Endothelial cell (in vitro differentiated cells): ENCODE results near the gene CENPU. TPM values are rescaled to one million over a fixed set of nuclear protein-coding genes. Genes with fewer than 3 reads are reported as not detected.

Experiments used
- DNase-seq: peaks from one replicate; pipeline ENCODE4 v3.0.0; 2021; ENCODE audit warnings: low spot score
- H3K27ac Mint-ChIP-seq: one replicate; pipeline ENCODE4 v1.8.0; 2021; ENCODE audit warnings: mixed read lengths, inconsistent platforms; ENCODE audit not compliant: unreplicated experiment
- H3K27me3 Mint-ChIP-seq: one replicate; pipeline ENCODE4 v1.8.0; 2021; ENCODE audit warnings: mild to moderate bottlenecking, moderate library complexity, mixed read lengths, inconsistent platforms; ENCODE audit not compliant: unreplicated experiment
- H3K36me3 Mint-ChIP-seq: one replicate; pipeline ENCODE4 v1.8.0; 2021; ENCODE audit warnings: mild to moderate bottlenecking, low read depth, mixed read lengths, inconsistent platforms; ENCODE audit not compliant: unreplicated experiment
- H3K4me1 Mint-ChIP-seq: one replicate; pipeline ENCODE4 v1.8.0; 2021; ENCODE audit warnings: mild to moderate bottlenecking, mixed read lengths, inconsistent platforms; ENCODE audit not compliant: unreplicated experiment
- H3K4me3 Mint-ChIP-seq: one replicate; pipeline ENCODE4 v1.8.0; 2021; ENCODE audit warnings: mild to moderate bottlenecking, mixed read lengths, inconsistent platforms; ENCODE audit not compliant: unreplicated experiment
- H3K9me3 Mint-ChIP-seq: one replicate; pipeline ENCODE4 v1.8.0; 2021; ENCODE audit warnings: mixed read lengths, inconsistent platforms; ENCODE audit not compliant: unreplicated experiment
- CTCF ChIP-seq: fragments of 200-600 bp; sonication (generic); IDR thresholded peaks from one replicate; pipeline ENCODE4 v1.5.0; 2021; ENCODE audit warnings: antibody characterized with exemption; ENCODE audit not compliant: unreplicated experiment
- total RNA-seq: library from RNA; stranded (reverse); fragmentation: NEBNext Ultra II Directional; extraction: Animal tissue kit (Norgen Biotek cat#: 25700); gene quantifications from one replicate; pipeline ENCODE4 v1.2.1, GENCODE V29; 2021; ENCODE audit not compliant: unreplicated experiment

CENPU gene
- total RNA-seq, 1 donor from 2014 or later = 13.7 TPM

GRCh38 chr4:184649026-184649970 is 84.6 kb downstream of the CENPU start, which contains the start of the genes CASP3 and PRIMPOL:
Gene CASP3 (minus strand): TSS chr4:184649447. CDS start chr4:184638453, 10,994 bp downstream.
Gene PRIMPOL (plus strand): TSS chr4:184649738. CDS start chr4:184657141, 7,403 bp downstream.
- TF ChIP-seq CTCF = no peak
- Mint-ChIP-seq H3K36me3 (peaks cover 4% of the 10 kb centered on the region), H3K27ac (peak within 1 kb of the TSS; percentile 89), H3K4me1 (peaks cover 40% of the 10 kb centered on the region), H3K4me3 (peak within 1 kb of the TSS; percentile 96), H3K27me3 (peaks cover 10% of the 10 kb centered on the region), H3K9me3 (no peaks in the 10 kb centered on the region)
- DNase-seq = peak; percentile 98

- H3K4me1 Mint-ChIP-seq = peaks cover 44% of the 10 kb centered on the region
These were observed 85.4 kb downstream of the CENPU start for GRCh38 chr4:184648313-184649025.

GRCh38 chr4:184648054-184648312 is 85.9 kb downstream of the CENPU start:
- peak overlapping the region; percentile 96 for H3K4me3 Mint-ChIP-seq
- no peak for TF ChIP-seq CTCF
- H3K9me3 Mint-ChIP-seq = no peaks in the 10 kb centered on the region
- H3K27me3 Mint-ChIP-seq = peaks cover 10% of the 10 kb centered on the region
- H3K27ac Mint-ChIP-seq = peak overlapping the region; percentile 88
- DNase-seq = no peak
- H3K36me3 Mint-ChIP-seq = peaks cover 4% of the 10 kb centered on the region
- peaks cover 44% of the 10 kb centered on the region for H3K4me1 Mint-ChIP-seq

More at GRCh38 chr4:184648313-184649025, 85.4 kb downstream of the CENPU start:
- DNase-seq = peak; percentile 63
- H3K27me3 Mint-ChIP-seq = peaks cover 10% of the 10 kb centered on the region
- peak overlapping the region; percentile 88 for H3K27ac Mint-ChIP-seq
- H3K36me3 Mint-ChIP-seq = peaks cover 4% of the 10 kb centered on the region
- no peak for TF ChIP-seq CTCF
- H3K9me3 Mint-ChIP-seq = no peaks in the 10 kb centered on the region
- peak overlapping the region; percentile 96 for H3K4me3 Mint-ChIP-seq

GRCh38 chr4:184647266-184648053 is 86.4 kb downstream of the CENPU start:
- H3K4me3 Mint-ChIP-seq = peak overlapping the region; percentile 96
- H3K27me3 Mint-ChIP-seq = peaks cover 10% of the 10 kb centered on the region
- no peak for DNase-seq
- H3K27ac Mint-ChIP-seq = peak overlapping the region; percentile 88
- H3K36me3 Mint-ChIP-seq = peaks cover 6% of the 10 kb centered on the region
- H3K9me3 Mint-ChIP-seq = no peaks in the 10 kb centered on the region
- H3K4me1 Mint-ChIP-seq = peaks cover 44% of the 10 kb centered on the region
- TF ChIP-seq CTCF = no peak
